Left cardiac atrium (tissue), 4 donors: ENCODE data around the gene LMOD1. TPM values are rescaled to one million over a fixed set of nuclear protein-coding genes. Genes with fewer than 3 reads are reported as not detected.
A peak's percentile ranks its signal among the peaks of the same experiment; 100 is the strongest.
"Not testable (repeated sequence)": the region's sequence is repeated elsewhere in the genome, so short reads cannot be mapped to it uniquely, and the experiment has no call there.

ENCODE experiments used
- ATAC-seq, 2 donors: fragments of 200-7000 bp; cut with Tn5 transposase; one replicate each; pipeline ENCODE4 v1.9.1; 2020; ENCODE audit warnings: mild to moderate bottlenecking in 2 of 2, moderate library complexity in 2 of 2
- DNase-seq: peaks from one replicate; pipeline ENCODE4 v3.0.0-alpha.2; 2020
- intact Hi-C, 2 donors: fragments of 100-400 bp; cut with DNase I; formaldehyde crosslinking; loops; one replicate each; pipeline versions ENCODE4 v1.14.1 to v1.15.1; 2022 to 2023
- total RNA-seq, 2 donors: library from RNA; stranded (reverse); fragmentation: NEBNext Ultra II Directional; extraction: Animal tissue kit (Norgen Biotek cat#: 25700); gene quantifications; one replicate each; pipeline ENCODE4 v1.2.1, GENCODE V29; 2021
- donor health status: DM: no; HTN: yes; CAD: no.
- donor health status: DM: no; HTN: yes; CAD: no; lungs with severe emphysema.
- donor health status: DM: yes; HTN: yes; CAD: no.
- donor health status: Dilated cardiomyopathy.

The LMOD1 gene
- total RNA-seq, 2 donors from 2014 or later: 21.3 to 36.2 TPM

DNA sequence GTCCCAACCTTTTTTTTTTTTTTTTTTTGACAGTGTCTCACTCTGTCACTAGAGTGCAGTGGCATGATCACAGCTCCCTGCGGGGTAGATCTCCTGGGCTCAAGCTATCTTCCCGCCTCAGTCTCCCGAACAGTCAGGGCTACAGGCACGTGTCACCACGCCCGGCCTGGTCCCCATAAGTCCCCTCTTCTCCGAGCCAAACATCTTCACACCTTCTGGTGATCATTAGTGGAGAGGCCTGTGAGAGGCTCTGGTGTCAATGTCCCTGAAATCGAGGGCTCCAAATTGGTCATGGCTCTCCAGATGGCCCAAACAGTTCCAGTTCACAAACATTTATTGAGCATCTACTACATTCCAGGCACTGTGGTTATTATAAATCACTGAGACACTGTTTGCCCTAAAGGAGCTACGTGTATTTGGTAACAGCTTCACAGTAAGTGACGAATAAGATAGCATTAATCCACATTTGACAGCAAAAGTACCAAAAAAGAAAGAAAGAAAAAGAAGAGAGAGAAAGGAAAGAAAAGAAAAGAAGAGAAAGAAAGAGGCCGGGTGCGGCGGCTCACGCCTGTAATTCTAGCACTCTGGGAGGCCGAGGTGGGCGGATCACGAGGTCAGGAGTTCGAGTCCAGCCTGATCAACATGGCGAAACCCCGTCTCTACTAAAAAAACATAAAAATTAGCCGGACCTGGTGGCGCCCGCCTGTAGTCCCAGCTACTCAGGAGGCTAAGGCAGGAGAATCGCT is 8.1 kb upstream of the LMOD1 start:
- DNase-seq (peak; percentile 28), ATAC-seq (peak in 1 of 2 donors; percentile 4)
- intact Hi-C loops: no loop called here

DNA sequence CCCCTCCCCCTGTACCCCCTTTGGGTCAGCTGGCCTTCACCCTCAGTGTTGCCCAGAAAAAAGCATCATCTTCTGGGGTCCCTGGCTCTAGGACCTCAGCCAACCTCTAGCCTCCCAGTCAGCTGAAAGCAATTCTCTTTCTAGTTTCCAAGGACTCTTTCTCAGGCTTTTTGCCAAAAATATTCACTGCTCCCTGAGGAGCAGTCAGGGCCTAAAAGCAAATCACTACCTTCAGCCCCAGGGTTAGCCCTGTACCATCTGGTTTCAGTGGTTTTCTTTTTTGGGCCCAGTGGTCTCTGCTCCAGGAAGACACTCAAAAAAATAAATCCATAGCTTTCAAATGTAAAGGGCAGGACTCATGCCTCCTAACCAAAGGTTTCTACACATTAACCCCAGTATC is 3.1 kb upstream of the LMOD1 start:
- no peak for DNase-seq
- no peak for ATAC-seq
- intact Hi-C loops: no loop called here

DNA sequence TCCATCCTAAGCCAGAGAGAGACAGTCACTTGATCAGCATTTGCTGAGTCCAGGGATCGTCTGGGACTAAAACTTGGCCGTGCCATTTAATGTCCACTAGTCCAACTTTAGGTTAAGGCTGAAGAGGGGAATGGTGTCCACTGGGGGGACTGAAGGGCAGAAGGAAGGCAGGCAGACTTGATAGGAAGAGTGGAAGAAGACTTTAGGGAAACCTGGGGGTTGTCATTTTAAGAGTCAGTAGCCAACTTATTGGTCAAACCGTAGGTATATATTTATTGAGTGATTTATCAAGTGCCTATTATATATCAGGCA is 1.3 kb upstream of the LMOD1 start:
- intact Hi-C loops: no loop called here
- ATAC-seq: no peak
- DNase-seq: no peak

DNA sequence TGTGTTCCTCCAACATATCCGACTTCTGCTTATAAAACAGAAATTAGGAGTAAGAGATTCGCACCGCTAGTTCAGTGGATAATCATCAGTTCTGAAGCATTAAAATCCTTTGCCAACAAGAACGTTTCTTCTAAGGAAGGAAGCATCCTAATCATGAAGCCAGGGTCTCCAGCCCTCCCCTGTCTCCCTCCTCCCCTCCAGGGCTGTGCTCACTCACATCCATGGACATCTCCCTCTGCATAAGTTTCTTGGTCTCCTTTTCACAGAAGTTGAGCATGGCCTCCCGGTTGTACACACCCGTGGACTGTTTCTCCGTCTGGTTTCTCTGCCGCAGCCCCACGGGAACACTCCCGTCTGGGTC is 505 bp downstream of the LMOD1 start:
- intact Hi-C loops: no loop called here
- DNase-seq (no peak), ATAC-seq (peak in 1 of 2 donors; percentile 15)

DNA sequence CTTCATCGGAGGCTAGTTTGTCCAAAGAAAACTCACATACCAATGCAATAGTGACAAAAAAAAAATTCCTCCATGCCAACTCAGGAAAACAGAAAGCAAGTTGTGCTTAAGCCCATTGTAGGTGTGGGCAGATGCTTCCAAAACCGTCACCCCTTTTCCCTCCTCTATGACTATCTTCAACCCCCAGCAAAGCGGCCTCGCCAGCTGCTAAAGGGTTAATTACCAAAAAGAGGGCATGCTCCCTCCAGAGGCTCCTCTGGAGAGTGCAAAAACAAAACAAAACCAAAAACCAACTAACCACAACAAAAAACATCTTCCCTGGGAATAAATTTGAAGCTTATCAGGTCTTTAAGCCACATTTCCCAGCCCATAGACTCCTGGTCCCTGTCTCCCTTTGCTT is 1.2 kb downstream of the LMOD1 start:
- DNase-seq (no peak), ATAC-seq (no peak)
- intact Hi-C loops: no loop called here

DNA sequence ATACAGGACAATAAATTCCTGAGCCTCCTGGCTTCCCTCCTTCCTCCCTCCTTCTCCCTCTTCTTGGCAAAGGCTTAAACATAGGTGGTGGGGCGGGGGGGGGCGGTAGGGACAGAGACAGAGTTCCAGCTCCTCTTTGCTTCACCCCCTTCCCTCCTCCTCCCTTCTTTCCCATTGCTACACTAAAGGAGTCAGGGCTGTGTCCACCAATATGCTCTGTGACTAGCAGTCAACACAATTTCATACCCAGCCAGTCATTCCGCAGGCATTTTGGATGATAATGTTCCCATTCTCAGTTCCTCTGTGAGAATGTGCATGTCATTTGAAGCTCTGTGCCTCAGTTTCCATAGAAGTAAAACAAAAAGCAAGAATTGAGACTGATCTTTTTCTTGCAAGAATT is 1.7 kb downstream of the LMOD1 start:
- ATAC-seq (no peak), DNase-seq (no peak)
- intact Hi-C loops: loop anchor here in 1 of 2 donors (5.0 kb wide), 1 partner anchor 47 kb away; no protein-coding TSS in a partner anchor

GRCh38 chr1:201944002-201944401 is 2.3 kb downstream of the LMOD1 start:
- DNase-seq: no peak
- intact Hi-C loops: loop anchor here in 1 of 2 donors (5.0 kb wide), 1 partner anchor 47 kb away; no protein-coding TSS in a partner anchor
- ATAC-seq: no peak

DNA sequence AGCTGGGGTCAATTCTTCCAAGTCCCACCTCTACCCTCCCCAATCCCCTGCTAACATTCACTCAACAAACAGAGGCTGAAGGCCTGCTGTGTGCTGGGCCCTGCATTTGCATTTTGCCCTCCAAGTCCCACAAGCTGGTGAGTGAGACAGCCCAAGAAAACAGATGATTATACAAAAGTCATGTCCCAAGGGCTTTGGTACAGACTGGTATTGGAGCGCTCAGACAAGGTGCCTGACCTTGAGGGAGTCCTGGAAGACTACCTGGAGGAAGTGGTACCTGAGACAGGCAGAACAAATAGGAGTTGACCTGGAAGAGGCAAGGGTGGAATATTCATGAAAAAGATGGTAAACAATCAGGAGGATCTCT is 4.2 kb downstream of the LMOD1 start:
- ATAC-seq (no peak), DNase-seq (no peak)
- intact Hi-C loops: loop anchor here in 1 of 2 donors (5.0 kb wide), 1 partner anchor 45 kb away; no protein-coding TSS in a partner anchor

- ATAC-seq: peak in 1 of 2 donors; percentile 2
- DNase-seq: no peak
- intact Hi-C loops: loop anchor here in 1 of 2 donors (5.0 kb wide), 1 partner anchor 44 kb away; no protein-coding TSS in a partner anchor
Measured at GRCh38 chr1:201941420-201942128, 4.8 kb downstream of the LMOD1 start.

GRCh38 chr1:201940316-201940715 is 6.0 kb downstream of the LMOD1 start:
- not testable (repeated sequence) for ATAC-seq, DNase-seq
- intact Hi-C loops: loop anchor here in 1 of 2 donors (5.0 kb wide), 1 partner anchor 43 kb away; no protein-coding TSS in a partner anchor

- intact Hi-C loops: no loop called here
- ATAC-seq (no peak), DNase-seq (no peak)
Measured at GRCh38 chr1:201939574-201939973, 6.8 kb downstream of the LMOD1 start.

DNA sequence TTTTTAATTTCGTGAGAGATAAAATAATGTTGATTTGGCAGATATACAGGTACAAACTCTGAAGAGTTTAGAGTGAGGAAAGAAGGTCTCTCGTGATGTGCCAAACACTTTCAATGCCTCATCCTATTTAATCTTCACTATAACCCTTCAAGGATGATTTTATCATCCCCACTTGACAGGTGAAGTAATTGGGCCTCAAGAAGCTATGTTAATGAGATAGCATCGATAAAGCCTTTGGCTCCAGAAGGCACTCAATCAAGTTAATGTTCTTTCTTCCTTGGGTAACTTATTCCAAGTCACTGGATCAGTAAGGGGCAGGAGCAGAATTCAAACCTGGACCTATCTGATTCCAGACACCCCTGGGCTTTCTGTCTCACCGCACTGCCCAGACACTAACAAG is 7.2 kb downstream of the LMOD1 start:
- ATAC-seq (no peak), DNase-seq (no peak)
- intact Hi-C loops: no loop called here

GRCh38 chr1:201938440-201939035 is 7.8 kb downstream of the LMOD1 start:
- intact Hi-C loops: no loop called here
- ATAC-seq: peak; percentile 23 to 29
- DNase-seq: no peak

DNA sequence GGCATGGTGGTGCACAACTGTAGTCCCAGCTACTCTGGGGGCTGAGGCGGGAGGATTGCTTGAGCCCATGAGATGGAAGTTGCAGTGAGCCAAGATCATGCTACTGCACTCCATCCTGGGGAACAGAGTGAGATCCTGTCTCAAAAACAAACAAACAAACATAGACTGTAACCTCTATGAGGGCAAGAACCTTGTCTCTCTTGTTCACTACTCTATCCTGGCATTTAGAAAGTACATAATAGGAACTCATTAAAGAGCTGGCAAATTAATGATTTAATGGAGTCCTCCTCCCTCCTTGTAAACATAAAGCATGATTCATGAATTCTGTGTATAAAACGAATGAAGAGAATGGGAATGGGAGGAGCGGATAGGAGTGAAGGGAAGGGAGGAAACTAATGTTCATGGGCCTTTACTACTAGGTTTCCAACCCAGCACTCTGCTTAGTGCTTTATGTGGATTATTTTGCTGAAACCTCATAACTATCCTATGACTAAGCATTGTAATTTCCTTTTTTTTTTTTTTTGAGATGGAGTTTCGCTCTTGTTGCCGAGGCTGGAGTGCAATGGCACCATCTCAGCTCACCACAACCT is 8.6 kb downstream of the LMOD1 start:
- intact Hi-C loops: no loop called here
- peak; percentile 14 to 61 for ATAC-seq
- DNase-seq: no peak

- intact Hi-C loops: no loop called here
- no peak for ATAC-seq
- DNase-seq: no peak
Measured at GRCh38 chr1:201933840-201934430, 12.4 kb downstream of the LMOD1 start.

DNA sequence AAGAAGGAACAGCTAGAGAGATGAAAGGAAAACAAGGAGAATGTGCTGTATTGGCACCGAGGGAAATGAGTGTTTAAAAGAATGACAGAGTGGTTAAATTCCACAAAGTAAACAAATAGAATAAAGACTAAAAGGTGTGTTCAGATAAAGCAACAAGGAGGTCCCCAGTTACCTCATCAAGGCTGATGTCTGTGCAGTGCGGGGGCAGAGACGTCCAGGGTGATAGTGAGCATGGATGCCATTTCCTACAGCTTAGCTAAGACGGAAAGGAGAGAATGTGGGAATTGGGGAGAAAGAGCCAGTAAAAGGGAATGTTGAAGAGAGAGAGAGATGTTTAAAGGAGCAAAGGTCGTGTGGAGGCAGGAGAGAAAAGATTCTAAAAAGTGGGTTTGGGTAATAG is 15.5 kb downstream of the LMOD1 start:
- intact Hi-C loops: no loop called here

DNA sequence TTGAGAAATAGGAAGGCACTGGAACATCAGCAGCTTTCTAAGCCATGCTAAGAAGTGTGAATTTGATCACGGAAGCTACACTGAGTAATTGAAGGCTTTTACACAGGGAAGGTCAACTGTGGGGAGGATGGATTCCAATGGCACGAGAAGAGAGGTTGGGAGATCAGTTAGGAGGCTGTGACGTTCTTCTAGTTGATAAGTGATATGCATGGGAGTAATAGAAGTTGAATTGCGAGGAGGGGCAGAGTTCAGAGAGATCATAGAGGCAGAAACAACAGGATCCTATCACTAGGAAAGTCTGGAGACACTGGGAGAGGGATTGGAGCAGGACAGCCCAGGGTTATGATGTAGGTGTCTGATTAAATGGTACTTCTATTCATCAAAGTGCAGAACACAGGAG is 16.2 kb downstream of the LMOD1 start:
- ATAC-seq: no peak
- no peak for DNase-seq
- intact Hi-C loops: no loop called here

More for the DNA sequence above, 15.5 kb downstream of the LMOD1 start:
- ATAC-seq (no peak), DNase-seq (no peak)

DNA sequence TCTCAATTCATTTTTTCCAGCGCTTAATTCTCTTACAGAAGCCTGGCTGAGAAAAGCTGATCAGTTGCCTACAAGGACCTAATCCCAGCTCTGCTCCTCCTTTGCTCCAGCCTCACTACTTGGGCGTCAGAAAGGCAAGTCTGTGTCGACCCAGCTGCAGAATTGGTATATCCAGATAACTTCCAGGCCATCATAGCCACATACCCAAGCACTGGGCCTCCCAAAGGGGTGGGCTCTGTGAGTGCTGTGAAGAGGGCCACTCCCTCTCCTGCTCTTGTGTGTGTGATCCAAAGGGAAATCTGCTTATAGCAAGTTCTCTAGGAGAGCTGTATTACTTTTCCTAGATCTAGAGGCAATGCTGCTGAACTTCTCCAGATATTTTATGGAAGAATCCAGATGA is 18.1 kb downstream of the LMOD1 start:
- ATAC-seq: no peak
- intact Hi-C loops: no loop called here
- DNase-seq: no peak

DNA sequence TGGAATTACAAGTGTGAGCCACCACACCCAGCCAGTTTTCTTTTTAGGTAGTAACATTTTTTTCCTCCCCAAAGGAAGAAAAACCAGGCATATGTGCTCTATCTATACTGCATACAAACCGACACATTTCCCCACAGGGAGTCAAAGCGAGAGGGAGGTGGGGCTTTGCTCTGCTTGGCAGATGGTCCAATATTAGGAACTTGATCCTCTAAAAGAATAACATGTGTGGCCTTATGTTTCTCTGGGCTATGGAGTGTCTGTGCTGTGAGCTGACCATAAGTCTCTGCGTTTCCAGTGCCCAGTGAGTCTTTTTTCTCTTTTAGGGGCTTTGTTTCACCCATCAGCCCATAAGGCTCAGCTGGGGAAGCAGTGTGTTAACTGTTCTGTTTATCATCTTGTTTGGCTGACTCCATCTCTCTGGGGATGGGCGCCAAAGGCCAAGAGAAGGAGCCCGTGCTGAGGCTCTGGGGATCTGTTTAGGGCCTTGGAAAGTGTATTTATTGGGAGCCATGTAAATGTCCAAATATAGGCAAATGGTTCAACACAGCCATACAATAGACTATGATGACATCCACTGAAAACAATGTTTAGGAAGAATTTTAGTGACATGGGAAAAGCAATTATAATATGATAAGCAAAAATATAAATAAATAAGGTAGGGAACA is 20.2 kb downstream of the LMOD1 start:
- DNase-seq (no peak), ATAC-seq (no peak)
- intact Hi-C loops: no loop called here
